ENCODE data around the gene RALGPS2.

- TF ChIP-seq CTCF (IDR thresholded peaks at IDR 0.05; ENCODE audit: low read depth, low read length) (no peak), POLR2A (IDR thresholded peaks at IDR 0.05; ENCODE audit: extremely low read depth, insufficient read length) (no peak)
- TF ChIP-seq, protein P1, sequence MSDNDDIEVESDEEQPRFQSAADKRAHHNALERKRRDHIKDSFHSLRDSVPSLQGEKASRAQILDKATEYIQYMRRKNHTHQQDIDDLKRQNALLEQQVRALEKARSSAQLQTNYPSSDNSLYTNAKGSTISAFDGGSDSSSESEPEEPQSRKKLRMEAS (IDR thresholded peaks at IDR 0.05; ENCODE audit: low read depth, low read length): no peak
Observed at GRCh38 chr1:178954325-178954690, 229.3 kb downstream of the RALGPS2 start.

All from NB4 (cell line).